Neuron (in vitro differentiated cells): ENCODE measurements around the gene ABCC9.
"Not testable (repeated sequence)": the region's sequence is repeated elsewhere in the genome, so short reads cannot be mapped to it uniquely, and the experiment has no call there.

Source experiments
- H2AFZ ChIP-seq: one replicate; pipeline ENCODE4 v1.6.1; 2013; ENCODE audit warnings: low read depth, mild to moderate bottlenecking, inconsistent platforms, low read length, moderate library complexity
- H3K27me3 ChIP-seq: one replicate; pipeline ENCODE4 v1.6.1; 2013; ENCODE audit warnings: low read length; ENCODE audit not compliant: insufficient read depth
- H3K36me3 ChIP-seq: one replicate; pipeline ENCODE4 v1.6.1; 2013; ENCODE audit warnings: low read length; ENCODE audit not compliant: insufficient read depth
- H3K4me1 ChIP-seq: one replicate; pipeline ENCODE4 v1.6.1; 2013; ENCODE audit warnings: low read length; ENCODE audit not compliant: insufficient read depth
- H3K4me3 ChIP-seq: 2 replicates; pipeline ENCODE4 v1.5.1; 2013; ENCODE audit warnings: mild to moderate bottlenecking, low read length, moderate library complexity
- H3K9me3 ChIP-seq: one replicate; pipeline ENCODE4 v1.6.1; 2013; ENCODE audit warnings: low read length

The ABCC9 gene

DNA sequence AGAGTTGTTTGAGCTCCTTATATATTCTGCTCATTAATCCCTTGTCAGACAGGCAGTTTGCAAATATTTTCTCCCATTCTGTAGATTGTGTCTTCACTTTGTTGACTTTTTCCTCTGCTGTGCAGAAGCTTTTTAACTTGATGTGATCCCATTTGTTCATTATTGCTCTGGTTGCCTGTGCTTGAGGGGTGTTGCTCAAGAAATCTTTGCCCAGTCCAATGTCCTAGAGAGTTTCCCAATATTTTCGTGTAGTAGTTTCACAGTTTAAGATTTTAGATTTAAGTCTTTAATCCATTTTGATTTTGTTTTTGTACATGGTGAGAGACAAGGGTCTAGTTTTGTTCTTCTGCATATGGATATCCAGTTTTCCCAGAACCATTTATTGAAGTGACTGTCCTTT lies 19.8 kb downstream of the ABCC9 start:
- Histone ChIP-seq H3K4me3 (no peak overlapping the region), H3K27me3 (no peaks in the 10 kb centered on the region), H3K4me1 (no peaks in the 10 kb centered on the region), H3K36me3 (peaks cover 6% of the 10 kb centered on the region), H3K9me3 (peaks cover 4% of the 10 kb centered on the region), H2AFZ (no peak overlapping the region)

DNA sequence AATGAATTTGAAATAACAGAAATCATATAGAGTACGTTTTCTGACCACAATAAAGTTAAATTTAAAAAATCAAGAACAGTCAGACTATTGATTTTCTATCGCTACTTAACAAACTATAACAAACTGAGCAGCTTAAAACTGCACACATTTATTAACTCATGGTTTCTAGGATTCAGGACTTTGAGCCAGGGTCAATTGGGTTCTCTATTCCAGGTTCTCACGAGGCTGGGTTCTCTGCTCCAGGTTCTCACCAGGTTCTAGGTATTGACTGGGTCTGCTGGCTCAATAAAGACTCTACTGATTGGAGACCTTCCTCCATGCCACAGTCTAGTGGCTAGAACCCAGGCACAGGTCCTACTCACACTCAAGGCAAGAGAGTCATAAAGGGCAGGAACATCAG lies 22.8 kb downstream of the ABCC9 start:
- no peak overlapping the region for H2AFZ ChIP-seq
- peaks cover 6% of the 10 kb centered on the region for H3K36me3 ChIP-seq
- H3K4me3 ChIP-seq = no peak overlapping the region
- H3K27me3 ChIP-seq = no peaks in the 10 kb centered on the region
- H3K4me1 ChIP-seq = peaks cover 10% of the 10 kb centered on the region
- H3K9me3 ChIP-seq = peaks cover 4% of the 10 kb centered on the region

DNA sequence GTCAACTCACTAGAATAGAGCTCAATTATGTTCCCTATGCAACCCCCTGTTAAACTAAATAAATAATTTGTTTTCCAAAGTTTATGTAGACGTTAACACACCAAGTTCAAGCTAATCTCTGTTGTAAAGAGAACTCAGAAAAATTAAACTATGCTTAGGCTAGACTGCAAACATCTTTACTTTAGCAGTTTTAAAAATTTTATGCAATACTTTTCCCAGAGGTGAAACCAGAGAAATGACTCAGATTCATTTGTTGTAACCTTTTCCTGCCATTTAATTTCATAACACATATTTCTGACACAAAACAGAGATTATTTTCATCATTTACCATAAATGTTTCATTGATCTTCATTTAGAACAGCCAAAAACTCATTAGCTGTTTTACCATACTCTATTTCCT lies 27.4 kb downstream of the ABCC9 start:
- no peaks in the 10 kb centered on the region for H3K27me3 ChIP-seq
- H3K36me3 ChIP-seq = peaks cover 6% of the 10 kb centered on the region
- H3K4me3 ChIP-seq = peak overlapping the region; percentile 85
- H2AFZ ChIP-seq = peak overlapping the region; percentile 71
- peaks cover 4% of the 10 kb centered on the region for H3K9me3 ChIP-seq
- H3K4me1 ChIP-seq = peaks cover 49% of the 10 kb centered on the region

DNA sequence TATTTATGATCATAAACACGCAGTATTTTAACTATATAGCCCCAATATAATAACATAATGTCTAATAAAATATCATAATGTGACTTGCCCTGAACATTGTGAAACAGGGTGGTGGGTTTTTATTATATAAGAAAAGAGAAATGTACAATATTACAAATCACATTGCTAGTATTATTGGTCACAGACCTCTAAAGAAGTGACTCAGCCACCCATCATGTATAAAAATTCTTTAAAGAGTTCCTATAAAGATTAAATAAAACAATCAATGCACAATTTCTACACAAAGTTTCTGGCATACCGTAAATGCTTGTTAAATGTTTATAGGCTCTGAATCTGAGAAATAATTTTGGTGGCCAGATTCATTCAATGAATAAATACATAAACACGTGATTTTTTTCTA lies 28.9 kb downstream of the ABCC9 start:
- H3K4me1 ChIP-seq = peaks cover 49% of the 10 kb centered on the region
- peak overlapping the region; percentile 85 for H3K4me3 ChIP-seq

DNA sequence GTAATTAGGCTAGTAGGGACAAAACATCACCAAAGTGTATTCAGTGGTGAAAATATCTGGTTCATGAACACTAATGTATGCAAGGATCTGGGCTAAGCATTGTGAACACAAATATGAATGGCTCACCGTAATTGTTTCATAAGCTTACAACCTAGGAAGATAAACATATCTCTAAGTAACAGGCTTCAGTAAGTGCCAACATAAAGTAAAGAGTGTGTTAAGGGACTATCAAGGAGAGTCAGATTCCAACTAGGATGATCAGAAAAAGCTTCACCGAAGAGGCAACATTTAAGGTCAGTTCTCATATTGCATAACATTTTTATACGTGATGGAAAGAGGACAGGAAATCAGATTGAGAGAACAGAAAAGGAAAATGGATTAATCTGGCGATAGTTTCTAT lies 29.4 kb downstream of the ABCC9 start:
- H3K36me3 ChIP-seq = peaks cover 2% of the 10 kb centered on the region
- no peaks in the 10 kb centered on the region for H3K9me3 ChIP-seq
- peak overlapping the region; percentile 85 for H3K4me3 ChIP-seq
- H3K27me3 ChIP-seq = no peaks in the 10 kb centered on the region
- peaks cover 49% of the 10 kb centered on the region for H3K4me1 ChIP-seq
- H2AFZ ChIP-seq = peak overlapping the region; percentile 62

More for the DNA sequence above, 28.9 kb downstream of the ABCC9 start:
- Histone ChIP-seq H3K9me3 (no peaks in the 10 kb centered on the region), H3K36me3 (peaks cover 2% of the 10 kb centered on the region), H2AFZ (peak overlapping the region; percentile 71), H3K27me3 (no peaks in the 10 kb centered on the region)

DNA sequence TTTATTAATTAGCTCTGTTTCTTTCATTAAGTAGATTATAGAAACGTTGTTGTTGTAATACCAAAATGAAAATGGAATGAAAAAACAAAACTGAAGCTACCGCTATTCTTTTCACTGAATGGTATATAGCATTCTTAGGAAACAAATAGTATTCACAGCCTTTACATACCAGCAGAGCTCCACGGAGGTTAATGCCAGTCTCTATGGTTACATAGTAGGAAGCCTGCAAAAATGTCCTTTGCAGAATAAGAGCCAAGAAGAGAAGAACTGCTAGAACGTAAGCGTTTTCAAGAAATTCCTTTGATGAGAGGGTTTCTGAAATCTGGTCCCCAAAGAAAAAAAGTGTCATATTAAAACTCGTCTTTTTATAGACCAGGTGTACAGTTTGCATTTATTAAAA lies 30.6 kb downstream of the ABCC9 start:
- H3K4me1 ChIP-seq = peaks cover 49% of the 10 kb centered on the region

DNA sequence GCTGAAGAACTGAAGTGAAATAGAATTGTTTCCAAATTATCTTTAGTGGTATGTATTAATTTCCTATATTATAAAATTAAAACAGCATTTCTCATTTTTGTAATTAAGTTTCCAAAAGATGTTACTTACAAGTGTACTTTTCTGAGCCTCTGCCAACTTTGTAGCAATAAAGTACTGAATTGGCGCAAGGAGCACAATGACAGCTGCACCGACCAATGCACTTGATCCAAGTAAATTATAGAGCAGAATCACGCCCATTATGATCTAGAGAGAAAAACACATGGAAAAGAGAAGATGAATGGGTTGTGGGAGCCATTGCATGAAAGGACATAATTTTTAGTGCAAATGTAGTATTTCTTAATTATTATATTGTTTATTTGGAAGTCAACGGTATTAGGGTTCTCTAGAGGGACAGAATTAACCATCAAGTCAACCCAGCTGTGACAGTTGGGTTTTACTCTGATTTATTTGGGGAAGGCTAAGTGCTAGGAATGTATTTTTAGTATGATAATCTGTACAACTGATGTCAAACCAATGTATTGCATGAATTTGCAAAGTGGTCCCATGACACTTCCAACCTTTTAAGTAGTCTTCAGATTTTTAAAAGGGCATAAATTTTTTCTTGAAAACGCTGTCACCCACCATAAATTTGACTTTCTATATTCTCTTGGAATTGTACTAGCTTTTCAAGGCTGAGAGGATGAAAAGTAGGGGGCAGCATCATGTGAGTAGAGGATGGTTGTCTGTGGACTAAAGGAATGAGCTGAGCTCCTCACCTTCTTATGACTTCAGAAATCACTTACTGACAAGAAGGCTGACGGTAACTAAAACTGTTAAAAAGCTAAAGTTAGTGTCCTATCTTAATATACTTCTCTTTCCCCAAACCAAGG lies 33.0 kb downstream of the ABCC9 start:
- H2AFZ ChIP-seq = no peak overlapping the region
- no peak overlapping the region for H3K4me3 ChIP-seq
- H3K4me1 ChIP-seq = peaks cover 36% of the 10 kb centered on the region
- no peaks in the 10 kb centered on the region for H3K9me3 ChIP-seq
- no peaks in the 10 kb centered on the region for H3K27me3 ChIP-seq
- H3K36me3 ChIP-seq = peaks cover 6% of the 10 kb centered on the region

More for the DNA sequence above, 30.6 kb downstream of the ABCC9 start:
- Histone ChIP-seq H3K27me3 (no peaks in the 10 kb centered on the region), H3K4me3 (peak overlapping the region; percentile 85), H3K36me3 (peaks cover 6% of the 10 kb centered on the region), H3K9me3 (no peaks in the 10 kb centered on the region), H2AFZ (no peak overlapping the region)

DNA sequence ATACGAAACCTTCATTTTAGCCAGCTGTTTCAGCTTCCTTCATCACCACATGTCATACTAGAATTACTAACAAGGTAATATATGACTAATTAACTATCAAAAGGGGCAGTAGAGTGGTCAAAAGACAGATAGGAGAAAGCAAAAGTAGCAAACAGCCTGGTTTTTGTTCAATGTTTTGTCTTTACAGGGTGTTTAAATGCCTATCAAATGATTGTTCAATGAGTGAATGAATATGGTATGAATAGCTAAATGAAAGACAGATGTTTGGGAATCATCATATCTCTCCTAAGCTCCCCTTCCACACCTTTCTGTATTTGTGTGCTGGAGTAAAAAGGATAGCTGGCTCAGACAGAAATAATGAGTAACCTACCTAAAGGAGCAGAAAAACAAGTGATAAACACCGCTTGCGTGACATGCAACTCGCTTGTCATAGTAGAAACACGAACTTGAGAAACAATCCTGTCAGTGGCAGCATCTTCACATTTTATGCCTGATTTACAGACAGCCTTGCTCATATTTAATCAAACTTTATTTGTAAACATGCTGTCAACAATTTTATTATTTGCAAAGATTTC lies 34.2 kb downstream of the ABCC9 start:
- no peaks in the 10 kb centered on the region for H3K27me3 ChIP-seq
- H3K4me3 ChIP-seq = no peak overlapping the region
- no peak overlapping the region for H2AFZ ChIP-seq
- peaks cover 6% of the 10 kb centered on the region for H3K36me3 ChIP-seq
- peaks cover 26% of the 10 kb centered on the region for H3K4me1 ChIP-seq
- H3K9me3 ChIP-seq = no peaks in the 10 kb centered on the region

DNA sequence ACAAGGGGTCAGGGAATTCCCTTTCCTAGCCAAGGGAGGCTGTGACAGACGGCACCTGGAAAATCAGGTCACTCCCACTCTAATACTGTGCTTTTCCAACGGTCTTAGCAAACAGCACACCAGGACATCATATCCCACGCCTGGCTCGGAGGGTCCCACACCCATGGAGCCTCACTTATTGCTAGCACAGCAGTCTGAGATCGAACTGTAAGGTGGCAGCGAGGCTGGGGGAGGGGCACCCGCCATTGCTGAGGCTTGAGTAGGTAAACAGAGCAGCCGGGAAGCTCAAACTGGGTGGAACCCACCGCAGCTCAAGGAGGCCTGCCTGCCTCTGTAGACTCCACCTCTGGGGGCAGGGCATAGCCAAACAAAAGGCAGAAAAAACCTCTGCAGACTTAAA lies 41.7 kb downstream of the ABCC9 start:
- not testable (repeated sequence) for H3K36me3 ChIP-seq, H3K4me1 ChIP-seq, H3K4me3 ChIP-seq, H2AFZ ChIP-seq, H3K27me3 ChIP-seq, H3K9me3 ChIP-seq

DNA sequence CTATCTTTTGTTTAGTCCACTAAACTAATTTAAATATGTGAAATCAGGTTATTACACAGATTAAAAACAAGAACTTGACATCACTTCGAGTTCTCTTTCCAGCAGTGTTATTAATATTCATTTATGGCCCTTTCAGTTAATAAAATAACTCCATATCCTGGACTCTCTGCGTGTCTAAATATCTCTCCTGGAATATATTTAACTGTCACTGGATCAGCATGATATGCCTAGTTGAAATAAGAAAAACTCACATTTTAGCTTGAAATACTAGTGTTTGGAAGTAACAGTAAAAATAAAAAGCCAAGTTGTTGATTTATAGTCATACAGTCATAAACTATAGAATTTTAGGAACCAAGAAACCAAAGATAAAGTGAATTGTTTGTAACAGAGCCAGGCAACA lies 45.6 kb downstream of the ABCC9 start:
- H3K36me3 ChIP-seq = peaks cover 2% of the 10 kb centered on the region
- peaks cover 2% of the 10 kb centered on the region for H3K9me3 ChIP-seq
- no peaks in the 10 kb centered on the region for H3K27me3 ChIP-seq
- H3K4me3 ChIP-seq = no peak overlapping the region
- no peaks in the 10 kb centered on the region for H3K4me1 ChIP-seq
- H2AFZ ChIP-seq = no peak overlapping the region

DNA sequence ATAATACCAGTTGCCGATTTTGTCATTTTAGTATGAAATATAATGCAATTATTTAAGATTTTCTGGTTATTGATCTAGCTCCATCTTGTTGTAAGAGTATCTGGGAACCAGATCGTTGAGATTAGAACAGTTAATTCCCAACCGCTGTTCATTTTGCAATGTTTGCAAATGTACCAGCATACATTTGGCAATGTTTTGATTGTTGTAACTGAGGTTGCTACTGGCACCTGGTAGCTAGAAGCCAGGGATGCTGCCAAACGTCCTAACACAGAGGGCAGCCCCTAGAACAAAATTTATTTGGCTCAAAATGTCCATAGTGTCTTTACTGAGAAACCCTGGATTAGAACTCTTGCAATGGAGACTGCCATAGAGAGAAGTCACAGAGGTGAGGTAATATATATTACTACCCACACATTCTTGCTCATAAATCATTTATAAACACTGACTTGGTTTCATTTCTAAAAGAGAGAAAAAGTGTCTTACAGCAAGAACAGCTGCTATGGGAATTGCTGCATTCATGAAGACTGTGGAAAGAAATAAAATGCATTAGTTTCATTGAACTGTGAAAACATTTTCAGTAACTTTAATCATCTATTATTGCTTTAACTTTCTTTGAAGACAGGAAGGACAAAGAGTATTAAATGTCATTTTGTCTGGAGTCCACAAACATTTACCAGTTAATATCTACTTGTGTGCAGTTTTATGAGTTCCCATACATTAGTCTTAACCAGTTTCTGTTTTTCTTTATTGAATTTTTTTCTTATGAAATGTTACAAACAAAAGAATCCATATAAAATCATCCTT lies 46.2 kb downstream of the ABCC9 start:
- peaks cover 2% of the 10 kb centered on the region for H3K9me3 ChIP-seq

DNA sequence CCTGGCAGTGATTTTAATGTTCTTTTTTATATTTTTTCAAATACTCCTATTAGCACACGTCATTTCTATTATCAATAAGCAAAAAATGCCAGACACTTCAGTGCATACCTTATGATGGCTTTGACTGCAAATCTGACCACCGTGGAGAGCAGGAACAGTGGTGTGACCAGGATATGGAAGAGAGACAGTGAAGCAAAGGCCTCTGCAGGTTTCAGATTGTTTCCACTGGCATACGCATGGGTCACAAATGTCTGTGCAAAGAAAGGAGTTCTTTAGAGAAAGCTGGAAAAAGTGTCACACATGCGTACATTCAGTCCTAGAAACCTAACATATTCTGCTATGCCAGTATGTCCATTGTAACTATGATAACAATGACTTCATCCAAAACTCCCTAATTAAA lies 47.3 kb downstream of the ABCC9 start:
- peaks cover 2% of the 10 kb centered on the region for H3K36me3 ChIP-seq
- no peaks in the 10 kb centered on the region for H3K27me3 ChIP-seq
- no peak overlapping the region for H3K4me3 ChIP-seq
- H2AFZ ChIP-seq = no peak overlapping the region
- H3K9me3 ChIP-seq = peaks cover 2% of the 10 kb centered on the region
- H3K4me1 ChIP-seq = no peaks in the 10 kb centered on the region

More for the DNA sequence above, 46.2 kb downstream of the ABCC9 start:
- H3K4me3 ChIP-seq = no peak overlapping the region
- no peaks in the 10 kb centered on the region for H3K27me3 ChIP-seq
- no peak overlapping the region for H2AFZ ChIP-seq
- no peaks in the 10 kb centered on the region for H3K4me1 ChIP-seq
- peaks cover 2% of the 10 kb centered on the region for H3K36me3 ChIP-seq

DNA sequence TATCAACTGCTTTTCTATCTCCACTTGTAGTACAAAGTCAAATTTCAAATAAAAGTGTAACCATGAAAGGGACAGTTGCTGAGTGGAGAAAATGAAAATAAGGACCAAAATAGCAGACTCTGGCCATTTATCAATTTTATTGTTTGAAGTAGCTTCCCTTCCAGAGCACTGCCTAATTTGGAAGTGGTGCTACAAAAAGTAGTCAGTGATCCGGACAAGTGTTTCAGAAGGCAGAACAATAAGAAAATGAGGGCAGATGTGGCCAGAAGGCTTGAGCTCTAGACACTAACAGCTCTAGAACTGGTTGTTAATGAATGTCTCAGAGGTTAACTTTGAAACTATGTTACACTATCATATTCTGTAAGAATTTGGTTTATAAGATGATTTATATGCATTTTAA lies 48.9 kb downstream of the ABCC9 start:
- no peaks in the 10 kb centered on the region for H3K27me3 ChIP-seq
- no peaks in the 10 kb centered on the region for H3K4me1 ChIP-seq
- peaks cover 2% of the 10 kb centered on the region for H3K9me3 ChIP-seq
- H3K4me3 ChIP-seq = no peak overlapping the region
- peaks cover 2% of the 10 kb centered on the region for H3K36me3 ChIP-seq
- H2AFZ ChIP-seq = no peak overlapping the region
